ENCODE data around the gene KLRC2.
"Not testable (repeated sequence)": the region's sequence is repeated elsewhere in the genome, so short reads cannot be mapped to it uniquely, and the experiment has no call there.

Gene KLRC2

DNA sequence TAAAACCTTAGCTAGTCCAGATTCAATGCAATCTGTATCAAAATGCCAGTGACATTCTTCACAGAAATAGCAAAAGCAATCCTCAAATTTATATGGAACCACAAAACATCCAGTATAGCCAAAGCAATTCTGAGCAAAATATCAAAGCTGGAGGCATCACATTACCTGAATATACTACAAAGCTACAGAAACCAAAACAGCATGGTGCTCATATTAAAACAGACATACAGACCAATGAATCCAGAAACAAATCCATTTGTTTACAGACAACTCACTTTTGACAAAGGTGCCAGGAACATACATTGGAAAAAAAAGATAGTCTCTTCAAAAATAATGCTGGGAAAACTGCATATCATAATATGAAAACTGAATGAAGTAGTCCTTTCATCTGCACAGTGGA, 31.0 kb downstream of the KLRC2 start:
- no peak for DNase-seq

DNA sequence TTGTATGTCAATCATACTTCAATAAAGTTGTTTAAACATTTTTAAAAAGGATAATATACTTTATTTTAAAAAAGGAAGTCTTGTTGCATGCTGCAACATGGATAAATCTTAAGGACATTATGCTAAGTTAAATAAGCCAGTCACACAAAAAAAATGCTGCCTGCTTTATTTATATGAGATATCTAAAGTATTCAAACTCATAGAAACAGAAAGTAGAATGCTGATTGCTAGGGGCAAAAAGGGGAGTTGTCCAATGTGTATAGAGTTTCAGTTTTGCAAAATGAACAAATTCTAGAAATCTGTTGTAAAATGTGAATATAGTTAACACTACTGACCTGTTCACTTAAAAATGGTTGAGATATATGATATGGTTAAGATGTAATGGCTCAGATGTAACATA, 35.0 kb downstream of the KLRC2 start:
- DNase-seq, result no peak

DNA sequence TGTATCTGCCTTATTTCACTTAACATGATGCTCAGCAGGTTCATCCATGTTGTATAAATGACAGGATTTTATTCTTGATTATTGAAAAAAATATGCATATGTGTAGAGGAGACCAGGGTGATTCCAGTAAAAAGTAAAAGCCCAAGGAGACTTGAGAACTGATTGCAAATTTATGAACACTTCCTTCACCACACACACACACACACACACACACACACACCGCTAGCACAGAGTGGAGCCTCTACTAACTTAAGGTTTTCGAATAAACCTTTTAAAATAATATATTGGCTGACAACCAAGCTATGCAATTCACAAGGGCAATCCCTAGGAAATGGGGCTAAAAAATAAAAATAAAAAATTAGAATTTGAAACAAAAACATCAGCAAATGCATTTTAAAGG, 37.6 kb downstream of the KLRC2 start:
- no peak for DNase-seq

- no peak for DNase-seq
Measured at GRCh38 chr12:10397296-10397695, 38.5 kb downstream of the KLRC2 start.

GRCh38 chr12:10396176-10396575, 39.6 kb downstream of the KLRC2 start:
- not testable (repeated sequence) for DNase-seq

DNA sequence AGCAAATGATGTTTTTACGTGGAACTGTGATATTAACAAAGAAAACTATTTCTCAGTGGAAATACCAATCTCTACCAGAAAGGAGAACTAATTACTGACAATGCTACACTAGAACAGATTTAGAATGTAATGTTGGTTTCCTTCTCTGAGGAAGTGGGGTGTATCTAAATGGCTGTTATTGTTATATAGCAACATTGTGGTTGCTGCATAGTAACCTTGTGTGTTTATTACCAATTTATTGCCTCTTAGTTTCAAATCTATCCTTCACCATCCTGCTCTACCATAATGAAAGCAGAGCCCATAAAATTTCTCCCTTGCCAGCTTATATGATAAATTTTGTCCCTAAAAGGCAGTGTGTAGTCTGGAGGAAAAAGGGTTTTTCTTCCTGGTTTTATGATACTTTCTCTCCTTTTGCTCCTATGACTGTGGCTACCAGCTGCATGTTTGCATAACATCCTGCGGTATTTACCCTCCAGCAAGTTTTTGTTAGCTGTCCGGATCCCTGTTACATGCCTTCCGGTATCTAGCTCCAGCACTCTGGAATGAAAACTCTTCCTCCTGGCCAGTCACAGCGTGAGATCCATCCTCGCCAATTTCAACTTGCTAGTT, 40.3 kb downstream of the KLRC2 start:
- peak; percentile 86 to 97 for DNase-seq

DNA sequence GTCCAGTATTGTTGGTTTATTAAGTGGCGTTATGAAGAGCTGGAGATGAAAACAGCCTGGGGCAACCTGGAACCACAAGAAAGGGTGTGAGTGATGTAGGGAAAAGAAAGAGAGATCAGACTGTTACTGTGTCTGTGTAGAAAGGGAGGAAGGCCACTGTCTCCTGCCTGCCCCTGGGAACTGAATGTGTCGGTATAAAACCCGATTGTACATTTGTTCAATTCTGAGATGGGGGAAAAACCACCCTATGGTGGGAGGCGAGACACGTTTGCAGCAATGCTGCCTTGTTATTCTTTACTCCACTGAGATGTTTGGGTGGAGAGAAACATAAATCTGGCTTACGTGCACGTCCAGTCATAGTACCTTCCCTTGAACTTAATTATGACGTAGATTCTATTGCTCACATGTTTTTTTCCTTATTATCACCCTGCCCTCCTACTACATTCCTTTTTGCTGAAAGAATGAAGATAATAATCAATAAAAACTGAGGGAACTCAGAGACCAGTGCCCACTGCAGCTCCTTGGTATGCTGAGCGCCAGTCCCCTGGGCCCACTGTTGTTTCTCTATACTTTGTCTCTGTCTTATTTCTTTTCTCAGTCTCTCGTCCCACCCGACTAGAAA, 41.2 kb downstream of the KLRC2 start:
- DNase-seq, result not testable (repeated sequence)

GRCh38 chr12:10393291-10393690, 42.5 kb downstream of the KLRC2 start:
- DNase-seq, result no peak

- peak; percentile 74 to 97 for DNase-seq
Measured at GRCh38 chr12:10392394-10392930, 43.3 kb downstream of the KLRC2 start.

DNA sequence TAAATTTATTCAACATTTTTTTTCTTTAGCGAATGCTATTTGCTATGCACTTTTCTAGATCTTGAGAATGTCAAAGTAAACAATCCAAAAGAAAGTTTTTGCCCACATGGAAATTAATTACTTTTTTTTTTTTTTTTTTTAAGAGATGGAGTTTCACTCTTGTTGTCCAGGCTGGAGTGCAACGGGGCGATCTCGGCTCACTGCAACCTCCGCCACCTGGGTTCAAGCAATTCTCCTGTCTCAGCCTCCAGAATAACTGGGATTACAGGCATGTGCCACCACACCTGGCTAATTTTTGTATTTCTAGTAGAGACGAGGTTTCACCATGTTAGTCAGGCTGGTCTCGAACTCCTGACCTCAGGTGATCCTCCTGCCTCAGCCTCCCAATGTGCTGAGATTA, 44.8 kb downstream of the KLRC2 start:
- not testable (repeated sequence) for DNase-seq

- no peak for DNase-seq
Measured at GRCh38 chr12:10389904-10390303, 45.9 kb downstream of the KLRC2 start, which contains the start of gene KLRK1. Gene KLRK1 (minus strand): TSS chr12:10390041. CDS start chr12:10388810, 1,231 bp downstream.

- no peak for DNase-seq
Measured at GRCh38 chr12:10388624-10389413, 47.0 kb downstream of the KLRC2 start.

GRCh38 chr12:10387498-10387897, 48.3 kb downstream of the KLRC2 start:
- DNase-seq, result not testable (repeated sequence)

DNA sequence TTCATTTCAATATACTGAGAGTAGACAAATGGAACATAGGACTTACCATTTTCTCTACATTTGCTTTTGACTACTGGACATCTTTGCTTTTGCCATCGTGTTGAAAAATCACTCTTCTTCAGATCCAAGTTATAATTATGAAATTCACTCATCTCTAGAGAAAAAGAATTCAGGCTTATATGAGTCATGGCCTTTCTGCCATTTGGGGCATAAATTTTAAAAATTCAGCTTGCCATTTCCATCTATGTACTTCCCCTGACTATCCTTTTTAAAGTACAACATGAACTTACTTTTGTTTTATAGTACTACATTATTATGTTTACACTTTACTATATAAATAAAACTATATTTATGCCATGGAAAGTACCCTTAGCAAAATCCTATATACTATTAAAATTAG, 49.0 kb downstream of the KLRC2 start:
- no peak for DNase-seq

- DNase-seq, result no peak
Measured at GRCh38 chr12:10385166-10385613, 50.6 kb downstream of the KLRC2 start.

- DNase-seq, result no peak
Measured at GRCh38 chr12:10384191-10384590, 51.6 kb downstream of the KLRC2 start.

- DNase-seq, result no peak
Measured at GRCh38 chr12:10381928-10382628, 53.7 kb downstream of the KLRC2 start.

All from SW 1271 (cell line).